GM12891 (cell line): ENCODE results near the gene JPH3.

Experiments used
- PAX5 ChIP-seq: IDR thresholded peaks from 2 replicates; pipeline ENCODE4 v1.6.1; 2011; ENCODE audit warnings: low read length, moderate library complexity, mild to moderate bottlenecking; ENCODE audit not compliant: insufficient read depth, severe bottlenecking
- POLR2A ChIP-seq: IDR thresholded peaks from 2 replicates; pipeline ENCODE4 v1.6.1; 2011; ENCODE audit warnings: low read depth, low read length, control low read depth
- POLR2AphosphoS5 ChIP-seq: IDR thresholded peaks from 2 replicates; pipeline ENCODE4 v1.6.1; 2011; ENCODE audit warnings: low read depth, low read length, control low read depth
- SPI1 ChIP-seq: IDR thresholded peaks from 2 replicates; pipeline ENCODE4 v1.6.1; 2011; ENCODE audit warnings: low read depth, low read length, control low read depth
- TAF1 ChIP-seq: IDR thresholded peaks from 2 replicates; pipeline ENCODE4 v1.6.1; 2011; ENCODE audit warnings: low read depth, low read length, control low read depth

- TF ChIP-seq POLR2A (no peak), POLR2AphosphoS5 (no peak), TAF1 (no peak), SPI1 (no peak), PAX5 (no peak)
Measured at GRCh38 chr16:87691686-87692079, 89.4 kb downstream of the JPH3 start.
